HEK293 (cell line): ENCODE results near the gene ARHGEF28.

Source experiments
- EGR2 ChIP-seq: fragments of 450-650 bp; formaldehyde crosslinking; IDR thresholded peaks from 2 replicates; pipeline ENCODE4 v1.5.1; 2016; ENCODE audit warnings: low read depth, missing biosample characterization, missing genetic modification characterization
- HOXD13 ChIP-seq: sonication (generic); formaldehyde crosslinking; IDR thresholded peaks from 2 replicates; pipeline ENCODE4 v1.8.0; 2022; ENCODE audit warnings: missing genetic modification reagents, borderline replicate concordance
- IKZF3 ChIP-seq: fragments of 450-650 bp; IDR thresholded peaks from 2 replicates; pipeline ENCODE4 v1.5.0; 2018; ENCODE audit warnings: missing biosample characterization, mild to moderate bottlenecking, missing genetic modification characterization, moderate library complexity
- INSM2 ChIP-seq: fragments of 450-650 bp; formaldehyde crosslinking; IDR thresholded peaks from 2 replicates; pipeline ENCODE4 v1.5.1; 2016; ENCODE audit warnings: missing biosample characterization, missing genetic modification characterization
- KLF10 ChIP-seq: fragments of 450-650 bp; IDR thresholded peaks from 2 replicates; pipeline ENCODE4 v1.5.1; 2018; ENCODE audit warnings: missing biosample characterization, mild to moderate bottlenecking, missing genetic modification characterization
- KLF7 ChIP-seq: fragments of 450-650 bp; formaldehyde crosslinking; IDR thresholded peaks from 2 replicates; pipeline ENCODE4 v1.5.1; 2016; ENCODE audit warnings: missing biosample characterization, missing genetic modification characterization, borderline replicate concordance
- KLF9 ChIP-seq: fragments of 450-650 bp; formaldehyde crosslinking; IDR thresholded peaks from 2 replicates; pipeline ENCODE4 v1.5.1; 2016; ENCODE audit warnings: missing biosample characterization, missing genetic modification characterization, low read depth
- PATZ1 ChIP-seq: fragments of 450-650 bp; formaldehyde crosslinking; IDR thresholded peaks from 2 replicates; pipeline ENCODE4 v1.5.1; 2016; ENCODE audit warnings: missing biosample characterization, missing genetic modification characterization
- TSHZ1 ChIP-seq: fragments of 450-650 bp; formaldehyde crosslinking; IDR thresholded peaks from 2 replicates; pipeline ENCODE4 v1.5.1; 2016; ENCODE audit warnings: missing biosample characterization, missing genetic modification characterization, borderline replicate concordance
- ZBTB21 ChIP-seq: fragments of 450-650 bp; formaldehyde crosslinking; IDR thresholded peaks from 2 replicates; pipeline ENCODE4 v1.5.1; 2017; ENCODE audit warnings: missing biosample characterization, missing genetic modification characterization
- ZNF114 ChIP-seq: fragments of 450-650 bp; formaldehyde crosslinking; IDR thresholded peaks from 2 replicates; pipeline ENCODE4 v1.5.0; 2017; ENCODE audit warnings: missing biosample characterization, missing genetic modification characterization
- ZNF133 ChIP-seq: fragments of 450-650 bp; formaldehyde crosslinking; IDR thresholded peaks from 2 replicates; pipeline ENCODE4 v1.5.1; 2016; ENCODE audit warnings: missing biosample characterization, missing genetic modification characterization
- ZNF18 ChIP-seq: fragments of 450-650 bp; formaldehyde crosslinking; IDR thresholded peaks from 2 replicates; pipeline ENCODE4 v1.5.1; 2016; ENCODE audit warnings: missing biosample characterization, missing genetic modification characterization
- ZNF311 ChIP-seq: fragments of 450-650 bp; formaldehyde crosslinking; IDR thresholded peaks from 2 replicates; pipeline ENCODE4 v1.5.1; 2017; ENCODE audit warnings: missing biosample characterization, missing genetic modification characterization, borderline replicate concordance
- ZNF324 ChIP-seq: fragments of 450-650 bp; formaldehyde crosslinking; IDR thresholded peaks from 2 replicates; pipeline ENCODE4 v1.5.1; 2016; ENCODE audit warnings: missing biosample characterization, missing genetic modification characterization
- ZNF473 ChIP-seq: fragments of 450-650 bp; formaldehyde crosslinking; IDR thresholded peaks from 2 replicates; pipeline ENCODE4 v1.5.1; 2017; ENCODE audit warnings: missing biosample characterization, missing genetic modification characterization
- ZNF501 ChIP-seq: fragments of 450-650 bp; formaldehyde crosslinking; IDR thresholded peaks from 2 replicates; pipeline ENCODE4 v1.5.1; 2016; ENCODE audit warnings: missing biosample characterization, missing genetic modification characterization
- ZNF585B ChIP-seq: fragments of 450-650 bp; formaldehyde crosslinking; IDR thresholded peaks from 2 replicates; pipeline ENCODE4 v1.5.1; 2016; ENCODE audit warnings: missing biosample characterization, missing genetic modification characterization
- ZNF621 ChIP-seq: fragments of 450-650 bp; formaldehyde crosslinking; IDR thresholded peaks from 2 replicates; pipeline ENCODE4 v1.5.1; 2017; ENCODE audit warnings: missing biosample characterization, missing genetic modification characterization
- ZNF670 ChIP-seq: fragments of 450-650 bp; formaldehyde crosslinking; IDR thresholded peaks from 2 replicates; pipeline ENCODE4 v1.5.1; 2016; ENCODE audit warnings: missing biosample characterization, missing genetic modification characterization, low read depth
- ZNF704 ChIP-seq: fragments of 450-650 bp; formaldehyde crosslinking; IDR thresholded peaks from 2 replicates; pipeline ENCODE4 v1.5.1; 2016; ENCODE audit warnings: missing biosample characterization, missing genetic modification characterization
- ZNF768 ChIP-seq: fragments of 450-650 bp; formaldehyde crosslinking; IDR thresholded peaks from 2 replicates; pipeline ENCODE4 v1.5.1; 2018; ENCODE audit warnings: missing biosample characterization, mild to moderate bottlenecking, missing genetic modification characterization
- ZSCAN23 ChIP-seq: fragments of 450-650 bp; formaldehyde crosslinking; IDR thresholded peaks from 2 replicates; pipeline ENCODE4 v1.5.1; 2016; ENCODE audit warnings: missing biosample characterization, missing genetic modification characterization
- ZXDB ChIP-seq: fragments of 450-650 bp; formaldehyde crosslinking; IDR thresholded peaks from 2 replicates; pipeline ENCODE4 v1.5.1; 2016; ENCODE audit warnings: missing biosample characterization, missing genetic modification characterization
- TF ChIP-seq, protein P1 (sequence below): fragments of 450-650 bp; formaldehyde crosslinking; IDR thresholded peaks from 2 replicates; pipeline ENCODE4 v1.5.1; 2016; ENCODE audit warnings: missing biosample characterization, missing genetic modification characterization

ARHGEF28 gene

GRCh38 chr5:73911761-73912393 lies 285.9 kb downstream of the ARHGEF28 start (continued):
- TF ChIP-seq EGR2 (tag by site-specific recombination) (no peak), KLF7 (tag by site-specific recombination) (no peak), ZXDB (peak; percentile 80), ZNF473 (tag by site-specific recombination) (no peak), ZNF324 (tag by site-specific recombination) (no peak), ZNF501 (peak; percentile 83), KLF10 (tag by site-specific recombination) (peak; percentile 85), HOXD13 (no peak), ZNF585B (tag by site-specific recombination) (no peak), KLF9 (tag by site-specific recombination) (no peak), ZBTB21 (tag by site-specific recombination) (peak; percentile 57; the same call in 1 of the 2 replicates), ZNF621 (no peak), IKZF3 (peak; percentile 84), ZNF704 (tag by site-specific recombination) (no peak), ZNF670 (tag by site-specific recombination) (no peak), TSHZ1 (tag by site-specific recombination) (peak; percentile 63; the same call in 1 of the 2 replicates), ZNF311 (tag by site-specific recombination) (no peak), ZSCAN23 (peak; percentile 89), ZNF133 (tag by site-specific recombination) (no peak), ZNF18 (0 out of 2 replicates have a peak, but pooled peaks have one; percentile 15), INSM2 (tag by site-specific recombination) (peak; percentile 80; the same call in 1 of the 2 replicates), ZNF768 (no peak), PATZ1 (tag by site-specific recombination) (peak; percentile 70), ZNF114 (tag by site-specific recombination) (no peak)
- TF ChIP-seq, protein P1, sequence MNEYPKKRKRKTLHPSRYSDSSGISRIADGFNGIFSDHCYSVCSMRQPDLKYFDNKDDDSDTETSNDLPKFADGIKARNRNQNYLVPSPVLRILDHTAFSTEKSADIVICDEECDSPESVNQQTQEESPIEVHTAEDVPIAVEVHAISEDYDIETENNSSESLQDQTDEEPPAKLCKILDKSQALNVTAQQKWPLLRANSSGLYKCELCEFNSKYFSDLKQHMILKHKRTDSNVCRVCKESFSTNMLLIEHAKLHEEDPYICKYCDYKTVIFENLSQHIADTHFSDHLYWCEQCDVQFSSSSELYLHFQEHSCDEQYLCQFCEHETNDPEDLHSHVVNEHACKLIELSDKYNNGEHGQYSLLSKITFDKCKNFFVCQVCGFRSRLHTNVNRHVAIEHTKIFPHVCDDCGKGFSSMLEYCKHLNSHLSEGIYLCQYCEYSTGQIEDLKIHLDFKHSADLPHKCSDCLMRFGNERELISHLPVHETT = 0 out of 2 replicates have a peak, but pooled peaks have one; percentile 50
